ENCODE data around the gene SNIP1.

DNA sequence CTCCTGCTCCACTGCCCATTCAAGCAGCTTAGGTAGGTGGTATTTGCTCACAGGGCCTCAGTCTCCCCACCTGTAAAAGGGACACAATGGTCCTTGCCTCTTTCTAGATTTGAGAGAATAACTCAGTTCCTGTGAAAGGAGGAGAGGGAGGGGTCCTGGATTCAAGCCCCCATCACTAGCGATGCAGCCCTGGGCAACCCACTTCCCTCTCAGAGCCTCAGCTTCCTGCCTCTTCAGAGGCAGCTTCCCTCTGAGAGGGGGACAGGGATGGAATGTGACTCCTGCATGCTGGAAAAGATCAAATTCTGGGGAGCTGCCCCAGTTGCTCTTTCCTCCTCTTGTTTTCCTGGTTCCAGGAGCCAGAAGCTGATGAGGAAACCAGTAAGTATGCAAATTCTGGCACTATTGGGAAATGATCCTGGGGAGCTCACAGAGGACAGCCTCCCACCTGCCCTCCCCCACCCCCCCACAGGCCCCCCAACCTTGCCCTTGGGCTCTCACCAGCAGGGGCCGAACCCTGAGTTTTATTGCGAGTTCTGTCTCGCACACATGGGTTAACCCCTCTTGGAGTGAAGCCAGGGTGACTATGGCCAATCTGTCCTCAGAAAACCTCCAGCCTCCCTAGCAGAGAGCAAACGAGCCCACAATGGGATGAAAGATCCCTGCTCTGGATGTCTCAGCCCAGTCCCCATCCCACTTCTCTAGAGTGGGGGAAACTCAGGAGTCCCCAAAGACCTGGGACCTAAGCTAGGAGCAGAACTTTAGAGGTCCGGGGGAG lies 68.0 kb downstream of the SNIP1 start:
- TF ChIP-seq CTCF (IDR thresholded peaks at IDR 0.05) (no peak), POLR2A (IDR thresholded peaks at IDR 0.05) (no peak)

Data from lower leg skin (tissue), 3 donors.